ENCODE data around the gene METTL15.
"Not testable (repeated sequence)": the region's sequence is repeated elsewhere in the genome, so short reads cannot be mapped to it uniquely, and the experiment has no call there.

METTL15 gene

DNA sequence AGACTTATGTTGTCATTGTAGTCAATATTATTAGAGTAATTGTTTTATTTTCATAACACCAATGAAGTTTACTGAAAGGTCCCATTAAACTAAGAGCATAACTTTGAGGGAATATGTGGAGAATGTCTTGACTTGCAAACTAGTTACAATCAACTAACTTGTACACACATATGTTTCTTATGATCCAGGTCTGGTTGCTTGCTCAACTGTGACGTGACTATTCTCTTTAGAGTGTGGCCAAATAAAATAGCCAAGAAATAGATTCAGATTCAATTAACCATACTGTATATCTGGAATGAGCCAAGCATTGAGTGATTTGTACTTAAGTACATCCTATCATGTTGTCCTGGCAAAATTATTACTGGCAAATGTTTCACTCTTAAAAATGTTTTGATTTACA, 101.7 kb downstream of the METTL15 start:
- no peak for DNase-seq (ENCODE audit: low read depth, low spot score)

DNA sequence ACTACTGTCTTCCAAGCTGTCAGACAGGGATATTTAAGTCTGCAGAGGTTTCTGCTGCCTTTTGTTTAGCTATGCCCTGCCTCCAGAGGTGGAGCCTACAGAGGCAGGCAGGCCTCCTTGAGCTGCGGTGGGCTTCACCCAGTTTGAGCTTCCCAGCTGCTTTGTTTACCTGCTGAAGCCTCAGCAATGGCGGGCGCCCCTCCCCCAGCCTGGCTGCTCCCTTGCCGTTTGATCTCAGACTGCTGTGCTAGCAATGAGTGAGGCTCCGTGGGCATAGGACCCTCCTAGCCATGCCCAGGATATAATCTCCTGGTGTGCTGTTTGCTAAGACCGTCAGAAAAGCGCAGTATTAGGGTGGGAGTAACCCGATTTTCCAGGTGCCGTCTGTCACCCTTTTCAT, 113.9 kb downstream of the METTL15 start:
- not testable (repeated sequence) for DNase-seq (ENCODE audit: low read depth, low spot score)

DNA sequence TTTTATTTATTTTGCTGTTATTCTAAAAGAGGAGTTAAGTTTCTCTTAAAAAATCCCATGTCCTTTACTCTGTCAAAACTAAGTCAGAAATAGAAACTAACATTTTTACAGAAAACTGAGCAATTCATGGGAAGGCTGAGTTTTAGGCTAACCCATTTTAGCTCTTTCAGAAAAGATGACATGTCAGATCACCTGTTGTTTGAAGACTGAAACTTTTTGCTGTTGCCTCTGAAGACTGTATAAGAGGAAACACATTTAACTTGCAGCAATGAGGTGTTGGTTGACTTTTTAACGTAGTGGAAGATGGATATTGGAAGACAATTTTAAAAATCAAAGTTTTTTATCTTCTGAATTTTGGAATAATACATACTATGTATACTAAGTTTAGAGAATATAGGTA, 115.4 kb downstream of the METTL15 start:
- no peak for DNase-seq (ENCODE audit: low read depth, low spot score)

DNA sequence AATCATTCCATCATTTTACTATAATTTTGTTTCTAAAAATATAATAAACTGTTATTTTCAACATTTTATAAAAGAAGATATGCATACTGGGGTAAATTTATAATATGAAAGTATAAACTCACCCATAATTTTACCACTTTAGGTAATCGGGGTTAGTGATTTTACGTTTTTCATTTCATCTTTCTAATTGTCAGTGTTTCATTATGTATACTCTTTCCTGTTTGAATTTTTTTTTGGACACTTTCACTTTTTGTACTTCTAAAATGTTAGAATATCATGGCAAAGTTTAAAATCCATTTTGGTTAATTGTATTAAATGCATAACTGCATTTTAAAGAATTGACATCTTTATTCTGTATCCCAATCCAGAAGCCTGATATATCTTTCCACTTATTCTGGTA, 115.8 kb downstream of the METTL15 start:
- DNase-seq (ENCODE audit: low read depth, low spot score) = no peak

DNA sequence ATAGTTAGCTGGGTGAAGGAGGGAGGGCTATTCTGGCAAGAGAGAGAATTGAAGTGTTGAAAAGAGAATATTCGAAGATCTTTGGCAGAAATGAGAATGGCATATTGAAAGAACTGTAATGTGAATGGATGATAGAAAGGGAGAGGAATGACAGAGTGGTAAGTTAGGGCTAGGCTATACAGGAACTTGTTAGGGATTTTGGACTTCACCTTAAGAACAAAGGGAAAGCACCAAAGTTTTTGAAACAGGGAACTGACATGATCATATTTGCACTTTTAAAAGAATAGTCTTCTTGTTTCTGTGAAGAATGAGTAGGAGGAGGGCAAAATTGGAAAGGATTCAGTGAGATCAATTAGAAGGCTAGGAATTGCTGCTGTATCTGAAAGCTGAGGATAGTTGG, 119.3 kb downstream of the METTL15 start:
- DNase-seq (ENCODE audit: low read depth, low spot score) = no peak

DNA sequence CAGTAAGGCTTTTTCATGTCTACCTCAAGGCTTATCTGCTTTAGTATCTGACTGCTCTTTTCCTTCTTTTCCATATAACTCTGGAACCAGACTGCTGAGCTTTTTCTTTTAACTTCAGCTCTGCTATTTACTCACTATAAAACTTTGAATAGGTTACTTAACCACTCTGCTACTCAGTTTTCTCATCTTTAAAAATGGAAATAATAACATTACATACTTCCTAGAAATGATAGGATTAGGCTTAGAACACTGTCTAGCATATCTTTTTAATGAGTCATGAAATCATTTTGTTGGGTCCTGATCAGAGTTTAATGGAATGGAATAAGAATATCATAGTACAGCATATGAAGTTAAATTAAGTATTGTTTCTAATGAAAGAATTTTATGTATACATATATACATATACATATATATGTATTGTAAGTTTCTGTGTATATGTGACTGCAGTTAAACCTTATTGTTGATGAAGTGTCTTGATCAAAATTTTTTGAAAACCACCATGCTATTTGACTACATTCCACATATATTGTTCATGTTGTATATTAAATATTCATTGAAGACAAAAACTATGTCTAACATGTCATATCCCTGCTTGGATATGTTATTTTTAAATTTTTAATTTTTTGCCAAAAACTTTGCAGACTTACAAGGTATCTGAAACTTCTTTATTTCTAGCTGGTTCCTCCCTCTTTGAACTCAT, 120.2 kb downstream of the METTL15 start:
- DNase-seq (ENCODE audit: low read depth, low spot score) = peak; percentile 9

DNA sequence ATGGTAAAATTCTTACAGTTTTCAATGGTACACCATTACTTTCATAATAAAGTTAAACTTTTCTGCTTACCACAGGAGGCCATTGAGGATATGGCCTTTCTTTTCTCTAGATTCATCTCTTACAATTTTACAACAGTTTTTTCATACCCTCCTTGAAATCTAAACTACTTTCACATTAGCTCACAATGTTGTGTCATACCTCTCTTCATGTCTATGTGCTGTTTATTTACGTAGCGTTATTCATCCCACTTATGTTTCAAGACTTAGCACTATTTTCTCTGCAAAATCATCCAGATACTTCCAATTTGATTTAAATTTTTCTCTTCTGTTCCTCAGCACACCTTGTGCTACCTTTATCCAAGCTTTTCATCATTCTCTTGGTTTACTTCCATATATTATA, 123.3 kb downstream of the METTL15 start:
- peak; percentile 3 for DNase-seq (ENCODE audit: low read depth, low spot score)

DNA sequence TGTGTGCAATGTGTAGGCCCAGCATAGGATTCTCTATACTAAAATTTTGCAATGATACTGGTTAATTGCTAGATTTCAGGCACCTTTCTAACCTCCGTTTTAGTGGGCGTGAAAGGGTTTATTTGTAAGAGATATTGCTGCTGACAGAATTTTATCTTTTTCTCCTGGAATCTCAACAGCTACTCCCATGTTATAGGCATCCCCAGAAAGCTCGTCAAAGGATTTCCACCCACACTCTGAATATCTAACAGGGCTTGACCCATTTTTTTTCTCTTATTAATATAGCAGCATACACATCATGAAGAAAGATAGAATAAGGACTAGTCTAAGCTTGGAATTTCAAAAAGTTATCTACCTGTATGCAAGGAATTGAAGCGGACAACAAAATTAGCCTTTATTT, 124.5 kb downstream of the METTL15 start:
- no peak for DNase-seq (ENCODE audit: low read depth, low spot score)

DNA sequence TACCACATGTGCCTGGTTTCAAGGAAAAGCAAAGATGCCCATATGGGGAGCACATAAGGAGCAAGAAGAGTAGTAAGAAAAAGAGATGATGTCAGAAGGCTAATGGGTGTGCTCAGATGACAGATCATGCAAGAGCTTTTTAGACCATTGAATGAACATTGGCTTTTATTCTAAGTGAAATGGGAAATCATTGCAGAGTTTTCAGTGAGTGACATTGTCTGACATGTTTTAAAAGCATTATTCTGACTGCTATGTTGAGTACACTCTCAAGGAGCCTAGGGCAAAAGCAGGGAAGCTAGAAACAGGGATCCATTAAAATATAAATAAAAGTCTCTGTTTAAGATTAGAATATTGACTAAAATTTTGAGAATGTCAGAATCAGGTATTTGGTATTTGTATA, 133.6 kb downstream of the METTL15 start:
- DNase-seq (ENCODE audit: low read depth, low spot score) = no peak

DNA sequence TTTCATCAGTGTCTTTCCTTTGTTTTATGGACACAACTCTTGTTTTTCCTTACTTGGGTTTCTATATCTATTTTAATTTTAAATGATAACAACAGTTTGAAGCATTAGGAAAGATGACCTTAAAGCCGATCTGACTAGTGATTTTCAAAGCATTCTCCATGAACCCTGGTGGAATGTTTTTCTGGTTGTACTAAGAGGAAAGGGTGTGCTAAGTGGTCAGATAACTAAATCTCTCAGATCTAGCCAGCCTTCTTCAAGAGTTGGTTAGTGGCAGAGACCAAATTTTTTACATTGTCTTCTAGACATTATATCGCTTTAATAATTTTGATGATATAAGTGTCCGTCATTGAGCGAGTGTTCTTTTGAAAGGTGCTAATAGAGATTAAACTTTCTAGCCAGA, 134.4 kb downstream of the METTL15 start:
- no peak for DNase-seq (ENCODE audit: low read depth, low spot score)

DNA sequence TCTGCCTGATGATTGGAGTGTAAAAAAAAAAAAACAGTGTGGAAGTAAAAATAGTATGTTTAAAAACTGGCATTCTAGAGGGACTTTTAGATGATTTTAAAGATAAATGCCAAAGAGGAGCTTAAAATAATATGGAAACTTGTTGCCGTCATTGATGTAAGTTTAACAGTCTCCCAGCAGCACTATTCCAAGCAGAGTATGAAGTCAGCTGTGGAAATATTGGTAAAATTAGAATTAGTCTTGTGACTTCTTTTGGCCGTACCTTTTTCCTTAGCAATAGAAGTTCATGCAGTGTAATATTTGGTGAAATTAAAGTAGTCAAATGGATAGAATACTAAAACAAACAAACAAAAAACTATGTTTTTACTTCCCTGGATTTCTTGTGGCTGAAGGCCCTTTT, 134.9 kb downstream of the METTL15 start:
- DNase-seq (ENCODE audit: low read depth, low spot score) = no peak

DNA sequence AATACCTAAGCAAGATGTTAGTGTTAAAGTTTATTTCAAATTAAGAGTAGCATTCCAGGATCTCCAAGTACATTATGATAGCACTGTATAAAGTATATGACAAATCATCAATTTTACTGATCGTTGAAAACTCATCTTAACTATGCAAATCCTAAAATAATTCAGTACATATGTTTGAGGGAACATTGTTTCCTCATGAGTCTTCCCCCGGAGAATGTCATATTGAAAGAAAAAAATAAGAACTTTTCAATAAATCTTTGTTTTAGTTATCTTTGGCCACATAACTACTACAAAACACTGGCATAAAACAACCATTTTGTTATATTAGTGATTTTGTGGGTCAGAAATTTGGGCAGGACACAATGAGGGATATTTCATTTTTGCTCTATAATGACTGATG, 135.4 kb downstream of the METTL15 start:
- DNase-seq (ENCODE audit: low read depth, low spot score) = no peak

DNA sequence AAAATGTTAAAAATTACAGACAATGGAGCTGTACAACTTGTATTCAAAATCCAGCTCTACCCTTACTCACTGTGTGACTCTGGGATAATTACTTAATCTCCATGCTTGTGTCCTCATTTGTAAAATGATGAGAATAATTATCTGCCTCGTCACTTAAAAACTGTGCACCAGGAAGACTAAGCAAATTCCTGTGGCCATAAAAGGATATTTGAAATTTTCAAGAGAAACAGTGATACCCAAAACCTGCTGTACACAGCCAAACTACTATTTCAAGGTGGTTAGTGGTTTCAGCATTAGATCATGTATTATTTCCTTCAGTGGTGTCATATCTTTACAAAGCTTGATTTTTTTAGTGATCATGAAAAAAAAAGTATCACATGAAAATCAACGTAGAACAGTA, 136.9 kb downstream of the METTL15 start:
- DNase-seq (ENCODE audit: low read depth, low spot score) = peak; percentile 58

DNA sequence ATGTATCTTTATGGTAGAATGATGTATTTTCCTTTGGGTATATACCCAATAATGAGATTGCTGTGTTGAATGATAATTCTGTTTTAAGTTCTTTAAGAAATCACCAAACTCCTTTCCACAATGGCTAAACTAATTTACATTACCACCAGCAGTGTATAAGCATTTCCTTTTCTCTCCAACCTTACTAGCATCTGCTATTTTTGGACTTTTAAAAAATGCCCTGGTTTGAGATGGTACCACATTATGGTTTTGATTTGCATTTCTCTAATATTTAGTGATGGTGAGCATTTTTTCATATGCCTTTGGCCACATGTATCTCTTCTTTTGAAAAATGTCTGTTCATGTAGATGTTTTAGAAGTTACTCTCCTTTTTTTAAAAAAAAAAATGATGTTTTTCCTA, 142.0 kb downstream of the METTL15 start:
- DNase-seq (ENCODE audit: low read depth, low spot score) = no peak

DNA sequence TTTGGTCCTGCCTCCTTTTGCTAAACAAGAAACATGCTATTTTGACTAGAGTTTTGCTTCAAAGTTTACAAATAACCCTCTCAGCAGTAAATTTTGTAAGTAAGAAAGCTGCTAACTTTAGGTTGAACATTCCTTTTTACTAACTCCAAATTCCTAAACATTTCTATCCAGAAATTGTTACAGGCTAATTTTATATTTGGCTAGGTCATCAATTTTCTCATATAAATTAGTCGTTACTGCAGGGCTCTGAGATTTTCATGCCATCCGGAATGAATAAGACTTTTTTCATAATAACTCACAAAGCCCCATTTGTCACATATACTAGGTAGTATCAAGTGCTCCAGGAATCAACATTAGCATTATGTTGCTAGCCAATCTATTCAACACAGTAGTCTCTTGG, 143.1 kb downstream of the METTL15 start:
- DNase-seq (ENCODE audit: low read depth, low spot score) = no peak

DNA sequence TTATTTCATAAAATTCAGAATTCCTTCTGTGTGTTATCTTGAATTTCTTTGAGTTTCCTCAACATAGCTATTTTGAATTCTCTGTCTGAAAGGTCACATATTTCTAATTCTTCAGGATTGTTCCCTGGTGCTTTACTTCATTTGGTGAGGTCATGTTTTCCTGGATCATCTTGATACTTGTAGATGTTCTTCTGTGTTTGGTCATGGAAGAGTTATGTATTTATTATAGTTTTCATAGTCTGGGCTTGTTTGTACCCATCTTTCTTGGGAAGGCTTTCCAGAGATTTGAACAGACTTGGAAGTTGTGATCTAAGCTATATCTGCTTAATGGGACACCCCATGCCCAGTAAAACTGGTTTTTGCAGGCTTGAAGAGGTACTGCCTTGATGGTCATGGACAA, 149.6 kb downstream of the METTL15 start:
- no peak for DNase-seq (ENCODE audit: low read depth, low spot score)

DNA sequence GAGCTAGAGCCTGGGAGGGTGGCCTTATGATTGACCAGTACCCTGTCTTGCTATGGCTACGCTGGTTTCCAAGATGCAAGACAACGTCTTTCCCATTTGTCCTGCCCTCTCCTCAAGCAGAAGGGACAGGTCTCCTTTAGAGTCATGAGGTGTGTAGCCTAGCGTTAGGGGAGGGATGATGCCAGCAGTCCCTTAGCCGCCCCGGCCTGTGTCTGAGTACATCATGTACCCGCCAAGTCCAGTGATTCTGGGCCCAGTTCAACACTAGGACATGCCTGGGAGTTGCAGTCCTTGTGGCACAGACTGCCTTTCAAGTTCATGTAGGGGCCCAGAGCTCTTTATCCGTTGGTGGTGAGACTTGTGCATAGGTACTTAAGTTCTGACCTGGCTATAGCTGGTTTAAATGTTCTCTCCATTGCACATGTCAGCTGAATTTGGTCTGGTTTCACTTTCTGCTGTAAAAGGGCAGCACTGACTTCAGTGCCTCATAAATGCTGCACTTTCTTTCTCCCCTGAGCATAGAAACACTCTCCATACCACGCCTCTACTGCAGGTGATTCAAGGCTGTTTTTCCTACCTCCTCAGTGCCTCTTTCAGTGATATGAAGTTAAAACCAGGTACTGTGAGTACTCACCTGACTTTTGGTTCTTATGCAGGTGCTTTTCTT, 151.1 kb downstream of the METTL15 start:
- DNase-seq (ENCODE audit: low read depth, low spot score) = no peak

DNA sequence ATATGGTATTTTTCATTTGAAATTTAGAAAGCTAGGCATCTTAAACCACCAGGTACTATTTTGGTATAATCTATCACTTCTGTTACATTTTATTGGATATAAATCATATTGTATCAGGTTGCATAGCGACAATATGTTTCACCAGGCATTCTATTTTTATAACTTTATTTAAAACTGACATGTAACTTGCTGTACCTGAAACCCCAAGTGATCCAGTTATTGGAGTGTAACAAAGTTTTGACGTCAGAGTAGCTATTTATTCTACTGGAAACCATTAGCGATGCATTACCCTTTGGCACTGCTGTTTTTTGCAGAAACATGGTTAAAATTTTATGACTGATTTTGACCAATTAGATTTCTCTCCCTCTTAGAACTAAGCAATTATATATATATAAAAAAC, 160.7 kb downstream of the METTL15 start:
- DNase-seq (ENCODE audit: low read depth, low spot score) = no peak

DNA sequence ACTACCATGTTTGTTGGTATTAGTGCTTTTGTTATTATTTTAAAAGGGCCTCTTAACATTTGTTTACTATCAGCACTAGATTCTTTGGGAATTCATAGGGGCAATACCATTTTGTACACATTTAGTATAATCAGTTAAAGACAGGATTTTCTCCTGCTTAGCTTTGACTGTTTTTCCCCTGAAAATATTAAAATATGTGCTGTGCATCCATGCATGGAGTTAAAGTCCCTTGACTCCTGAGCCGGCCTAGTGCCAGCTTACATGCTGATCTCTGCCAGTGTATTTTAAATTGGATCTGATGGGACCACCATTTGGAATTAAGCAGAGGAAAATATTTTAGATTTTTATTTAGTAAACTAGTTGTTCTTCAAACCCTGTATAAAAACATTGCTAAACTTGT, 161.4 kb downstream of the METTL15 start:
- no peak for DNase-seq (ENCODE audit: low read depth, low spot score)

DNA sequence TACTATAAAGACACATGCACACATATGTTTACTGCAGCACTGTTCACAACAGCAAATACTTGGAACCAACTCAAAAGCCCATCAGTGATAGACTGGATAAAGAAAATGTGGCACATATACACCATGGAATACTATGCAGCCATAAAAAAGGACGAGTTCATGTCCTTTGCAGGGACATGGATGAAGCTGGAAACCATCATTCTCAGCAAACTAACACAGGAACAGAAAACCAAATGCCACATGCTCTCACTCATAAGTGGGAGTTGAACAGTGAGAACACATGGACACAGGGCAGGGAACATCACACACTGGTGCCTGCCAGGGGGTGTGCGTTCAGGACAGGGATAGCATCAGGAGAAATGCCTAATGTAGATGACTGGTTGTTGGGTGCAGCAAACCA, 164.1 kb downstream of the METTL15 start:
- DNase-seq (ENCODE audit: low read depth, low spot score) = not testable (repeated sequence)

DNA sequence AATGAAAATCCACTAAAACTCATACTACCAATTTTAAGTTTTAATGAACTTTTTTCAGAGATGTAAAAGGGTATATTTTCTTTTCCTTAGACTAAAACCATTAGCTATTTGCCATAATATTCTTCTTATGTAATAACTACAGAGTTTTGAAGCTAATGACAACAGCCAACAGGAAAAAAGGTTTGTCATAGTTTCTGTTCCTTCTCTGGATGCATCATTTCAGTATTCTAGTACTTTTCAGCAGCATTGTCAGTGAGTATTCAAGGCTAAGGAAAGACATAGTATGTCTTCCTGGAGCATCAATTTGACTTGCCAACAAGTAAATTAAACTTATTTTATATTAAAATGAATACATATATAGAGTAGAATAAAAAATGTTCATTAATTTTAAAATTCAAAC, 166.0 kb downstream of the METTL15 start:
- no peak for DNase-seq (ENCODE audit: low read depth, low spot score)

DNA sequence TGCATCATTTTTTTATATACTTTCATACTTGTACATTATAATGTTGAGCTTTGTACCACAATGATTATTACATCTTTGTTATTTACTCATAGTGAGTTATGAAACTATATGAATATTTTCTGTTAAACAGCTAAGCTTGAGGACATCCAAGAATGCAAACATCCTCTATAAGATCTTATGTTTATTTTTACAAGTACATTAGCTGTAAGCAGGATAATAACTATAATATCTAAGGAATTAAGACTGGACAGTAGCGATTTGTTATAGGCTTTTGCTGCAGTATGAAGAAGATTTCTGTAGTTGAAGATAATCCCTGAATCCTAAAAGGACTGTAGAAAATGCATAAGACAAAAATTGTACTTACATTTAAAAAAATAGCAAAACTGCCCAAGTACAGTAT, 176.0 kb downstream of the METTL15 start:
- DNase-seq (ENCODE audit: low read depth, low spot score) = no peak

DNA sequence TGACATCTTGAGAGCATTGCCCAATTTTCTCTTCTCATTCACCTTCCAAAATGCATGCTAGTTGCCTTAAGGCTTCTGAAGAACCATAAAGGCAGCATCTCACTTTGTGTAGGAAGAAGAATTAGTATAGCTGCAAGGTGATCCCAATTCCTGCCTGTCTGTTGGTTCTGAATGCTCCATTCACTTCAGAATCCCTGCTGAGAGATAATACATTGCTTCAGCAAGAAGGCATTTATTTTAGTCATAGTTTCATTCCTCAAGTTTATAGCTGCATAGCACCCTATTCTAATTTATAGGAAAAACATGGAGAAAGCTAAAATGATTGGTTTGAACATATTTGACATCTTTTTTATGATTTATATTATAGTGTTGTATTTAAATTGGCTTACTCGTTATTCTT, 181.3 kb downstream of the METTL15 start:
- peak; percentile 9 for DNase-seq (ENCODE audit: low read depth, low spot score)

DNA sequence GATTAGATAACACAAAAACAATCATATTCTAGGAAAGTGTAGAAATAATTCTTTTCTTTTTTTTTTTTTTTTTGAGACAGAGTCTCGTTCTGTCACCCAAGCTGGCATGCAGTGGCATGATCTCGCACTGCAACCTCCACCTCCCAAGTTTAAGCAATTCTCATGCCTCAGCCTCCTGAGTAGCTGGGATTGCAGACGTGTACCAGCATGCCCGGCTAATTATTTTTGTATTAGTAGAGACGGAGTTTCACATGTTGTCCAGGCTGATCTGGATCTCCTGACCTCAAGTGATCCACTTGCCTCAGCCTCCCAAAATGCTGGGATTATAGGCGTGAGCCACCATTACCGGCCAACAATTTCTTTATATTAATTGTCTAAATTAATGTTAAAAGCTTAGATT, 182.8 kb downstream of the METTL15 start:
- DNase-seq (ENCODE audit: low read depth, low spot score) = not testable (repeated sequence)

All from astrocyte of the hippocampus (primary cell).